ENCODE results near the gene TMOD2.
A peak's percentile ranks its signal among the peaks of the same experiment; 100 is the strongest.

The TMOD2 gene

DNA sequence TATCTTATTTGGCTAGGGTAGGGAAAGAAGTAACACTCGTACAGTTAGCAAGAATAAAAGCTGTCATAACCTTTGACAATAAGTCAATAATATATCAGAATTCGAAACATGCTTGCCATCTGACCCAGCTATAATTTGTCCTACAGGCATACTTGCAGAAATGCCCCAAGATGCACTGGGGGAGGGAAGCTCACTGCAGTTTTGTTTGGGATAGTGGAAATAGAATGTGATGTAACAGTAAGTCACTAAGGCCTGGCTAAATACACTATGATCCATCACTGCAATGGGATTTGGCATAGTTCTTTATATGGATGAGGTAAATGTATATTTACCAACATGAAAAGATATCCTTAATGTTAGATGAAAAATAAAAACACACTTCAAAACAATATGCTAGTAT lies 52.6 kb downstream of the TMOD2 start:
- no peaks in the 10 kb centered on the region for H3K79me2 ChIP-seq (ENCODE audit: low read length)
- H3K9me3 ChIP-seq (replicated peaks; ENCODE audit: insufficient read depth, low read length) = no peaks in the 10 kb centered on the region
- no peaks in the 10 kb centered on the region for H3K4me1 ChIP-seq (ENCODE audit: low read length)
- no peak overlapping the region for H3K27ac ChIP-seq (ENCODE audit: low read length)
- H3K36me3 ChIP-seq (replicated peaks; ENCODE audit: insufficient read depth, low read length) = no peaks in the 10 kb centered on the region
- H3K9me2 ChIP-seq (replicated peaks; ENCODE audit: insufficient read depth, low read length) = no peaks in the 10 kb centered on the region
- H3K9ac ChIP-seq (ENCODE audit: low read length) = no peak overlapping the region
- H2AFZ ChIP-seq (ENCODE audit: low read length) = no peak overlapping the region
- H4K20me1 ChIP-seq (ENCODE audit: insufficient read depth, low read length) = no peaks in the 10 kb centered on the region
- H3K4me3 ChIP-seq (ENCODE audit: low read length) = no peak overlapping the region
- no peak for TF ChIP-seq EZH2phosphoT487 (IDR thresholded peaks at IDR 0.05; ENCODE audit: low read length)
- TF ChIP-seq, protein P1, sequence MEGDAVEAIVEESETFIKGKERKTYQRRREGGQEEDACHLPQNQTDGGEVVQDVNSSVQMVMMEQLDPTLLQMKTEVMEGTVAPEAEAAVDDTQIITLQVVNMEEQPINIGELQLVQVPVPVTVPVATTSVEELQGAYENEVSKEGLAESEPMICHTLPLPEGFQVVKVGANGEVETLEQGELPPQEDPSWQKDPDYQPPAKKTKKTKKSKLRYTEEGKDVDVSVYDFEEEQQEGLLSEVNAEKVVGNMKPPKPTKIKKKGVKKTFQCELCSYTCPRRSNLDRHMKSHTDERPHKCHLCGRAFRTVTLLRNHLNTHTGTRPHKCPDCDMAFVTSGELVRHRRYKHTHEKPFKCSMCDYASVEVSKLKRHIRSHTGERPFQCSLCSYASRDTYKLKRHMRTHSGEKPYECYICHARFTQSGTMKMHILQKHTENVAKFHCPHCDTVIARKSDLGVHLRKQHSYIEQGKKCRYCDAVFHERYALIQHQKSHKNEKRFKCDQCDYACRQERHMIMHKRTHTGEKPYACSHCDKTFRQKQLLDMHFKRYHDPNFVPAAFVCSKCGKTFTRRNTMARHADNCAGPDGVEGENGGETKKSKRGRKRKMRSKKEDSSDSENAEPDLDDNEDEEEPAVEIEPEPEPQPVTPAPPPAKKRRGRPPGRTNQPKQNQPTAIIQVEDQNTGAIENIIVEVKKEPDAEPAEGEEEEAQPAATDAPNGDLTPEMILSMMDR (IDR thresholded peaks at IDR 0.05; ENCODE audit: low read length) = no peak
- TF ChIP-seq EZH2 (optimal IDR thresholded peaks at IDR 0.05; ENCODE audit: low read depth, low read length) = no peak
- DNase-seq = no peak
- no peaks in the 10 kb centered on the region for H3F3A ChIP-seq (ENCODE audit: insufficient read depth, low read length)
- no peaks in the 10 kb centered on the region for H3K27me3 ChIP-seq (replicated peaks; ENCODE audit: insufficient read depth, low read length)
- H3K4me2 ChIP-seq (ENCODE audit: low read depth, low read length) = no peak overlapping the region

DNA sequence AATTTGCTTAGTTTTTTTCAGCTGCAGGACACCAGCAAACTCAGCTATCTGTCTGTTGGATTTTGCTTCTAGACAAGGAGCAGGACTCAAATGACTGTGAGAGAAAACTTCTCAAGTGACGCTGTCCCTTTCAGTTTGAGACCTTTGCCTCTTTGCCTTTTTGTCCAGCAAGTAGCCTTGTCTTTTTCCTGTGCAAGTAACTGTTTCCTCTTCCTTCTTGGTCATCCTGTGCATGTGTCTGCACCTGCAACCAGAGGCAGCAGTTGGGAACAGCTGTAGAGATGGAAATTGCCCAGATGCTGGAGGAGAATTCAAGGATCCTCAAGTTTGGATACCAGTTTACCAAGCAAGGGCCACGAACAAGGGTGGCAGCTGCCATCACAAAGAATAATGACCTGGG lies 54.7 kb downstream of the TMOD2 start:
- Histone ChIP-seq H3K4me2 (ENCODE audit: low read depth, low read length) (no peak overlapping the region), H3K27me3 (replicated peaks; ENCODE audit: insufficient read depth, low read length) (no peaks in the 10 kb centered on the region), H4K20me1 (ENCODE audit: insufficient read depth, low read length) (no peaks in the 10 kb centered on the region), H3K4me1 (ENCODE audit: low read length) (no peaks in the 10 kb centered on the region), H3K4me3 (ENCODE audit: low read length) (no peak overlapping the region), H3K27ac (ENCODE audit: low read length) (no peak overlapping the region), H3K9me2 (replicated peaks; ENCODE audit: insufficient read depth, low read length) (no peaks in the 10 kb centered on the region), H3K9ac (ENCODE audit: low read length) (no peak overlapping the region), H3K79me2 (ENCODE audit: low read length) (no peaks in the 10 kb centered on the region), H2AFZ (ENCODE audit: low read length) (0 out of 2 replicates have a peak overlapping the region, but pooled peaks have one; percentile 2), H3F3A (ENCODE audit: insufficient read depth, low read length) (no peaks in the 10 kb centered on the region), H3K36me3 (replicated peaks; ENCODE audit: insufficient read depth, low read length) (no peaks in the 10 kb centered on the region), H3K9me3 (replicated peaks; ENCODE audit: insufficient read depth, low read length) (no peaks in the 10 kb centered on the region)
- no peak for TF ChIP-seq EZH2phosphoT487 (IDR thresholded peaks at IDR 0.05; ENCODE audit: low read length)
- TF ChIP-seq EZH2 (optimal IDR thresholded peaks at IDR 0.05; ENCODE audit: low read depth, low read length) = no peak
- TF ChIP-seq, protein P1 (IDR thresholded peaks at IDR 0.05; ENCODE audit: low read length) = no peak
- DNase-seq = no peak

DNA sequence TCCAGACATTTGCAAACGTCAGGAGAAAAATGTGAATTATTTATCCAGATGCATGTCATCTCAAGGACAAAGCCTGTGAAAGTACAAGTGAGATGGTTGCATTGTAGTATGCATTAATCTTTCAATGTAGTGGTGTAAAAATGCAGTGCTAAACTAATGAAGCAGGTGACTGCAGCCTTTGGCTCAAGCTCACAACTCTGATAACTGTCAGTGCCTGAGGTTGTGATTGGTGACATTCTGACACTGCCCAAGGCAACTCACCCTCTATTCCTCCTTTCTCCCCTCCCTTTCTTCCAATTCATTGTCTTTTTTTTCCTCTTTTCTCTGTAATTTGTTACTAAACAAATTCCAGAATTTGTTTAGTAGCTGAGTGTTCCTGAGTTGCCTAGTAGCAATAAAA lies 58.1 kb downstream of the TMOD2 start:
- Histone ChIP-seq H3K27me3 (replicated peaks; ENCODE audit: insufficient read depth, low read length) (no peaks in the 10 kb centered on the region), H3K27ac (ENCODE audit: low read length) (no peak overlapping the region), H2AFZ (ENCODE audit: low read length) (no peak overlapping the region), H3F3A (ENCODE audit: insufficient read depth, low read length) (no peaks in the 10 kb centered on the region), H3K4me2 (ENCODE audit: low read depth, low read length) (no peak overlapping the region), H3K9ac (ENCODE audit: low read length) (no peak overlapping the region), H3K9me2 (replicated peaks; ENCODE audit: insufficient read depth, low read length) (no peaks in the 10 kb centered on the region), H3K9me3 (replicated peaks; ENCODE audit: insufficient read depth, low read length) (no peaks in the 10 kb centered on the region), H3K4me1 (ENCODE audit: low read length) (no peaks in the 10 kb centered on the region), H3K36me3 (replicated peaks; ENCODE audit: insufficient read depth, low read length) (no peaks in the 10 kb centered on the region), H4K20me1 (ENCODE audit: insufficient read depth, low read length) (no peaks in the 10 kb centered on the region), H3K79me2 (ENCODE audit: low read length) (no peaks in the 10 kb centered on the region), H3K4me3 (ENCODE audit: low read length) (no peak overlapping the region)
- DNase-seq = no peak
- TF ChIP-seq EZH2phosphoT487 (IDR thresholded peaks at IDR 0.05; ENCODE audit: low read length) = no peak
- TF ChIP-seq EZH2 (optimal IDR thresholded peaks at IDR 0.05; ENCODE audit: low read depth, low read length) = no peak
- TF ChIP-seq, protein P1 (IDR thresholded peaks at IDR 0.05; ENCODE audit: low read length) = no peak

Measured in MM.1S (cell line).